PC-9 (cell line): ENCODE data around the gene WDR37. TPM values are rescaled to one million over a fixed set of nuclear protein-coding genes. Genes with fewer than 3 reads are reported as not detected.

Experiments
- BruUV-seq: library from RNA; stranded (reverse); fragments of 400-500 nt; replicated peaks from 2 replicates; lab custom pipeline; 2021; lab: Mats Ljungman, UMichigan
- CTCF ChIA-PET: fragments of 300-600 bp; sonication (Branson Sonifier 250); formaldehyde crosslinking; loops from one replicate; lab custom pipeline; 2022; ENCODE audit warnings: antibody characterized with exemption; lab: Charles Lee
- POLR2A ChIA-PET: fragments of 300-600 bp; sonication (Branson Sonifier 250); formaldehyde crosslinking; loops from one replicate; lab custom pipeline; 2022; ENCODE audit warnings: antibody characterized with exemption; ENCODE audit not compliant: unreplicated experiment; lab: Charles Lee
- DNase-seq, 2 experiments: peaks; one replicate each; pipeline versions ENCODE4 v3.0.0 to v3.0.0-alpha.2; 2015 to 2022; ENCODE audit warnings: mixed read lengths in 1 of 2
- H2AFZ ChIP-seq: fragments of 200-600 bp; sonication (generic); 2 replicates; pipeline ENCODE4 v1.8.1; 2017; ENCODE audit warnings: antibody characterized with exemption
- H3F3A ChIP-seq: fragments of 200-600 bp; sonication (generic); 2 replicates; pipeline ENCODE4 v1.8.1; 2017; ENCODE audit warnings: antibody characterized with exemption, mild to moderate bottlenecking, low read depth; ENCODE audit not compliant: insufficient read depth
- H3K27ac ChIP-seq: fragments of 200-600 bp; sonication (generic); 2 replicates; pipeline ENCODE4 v1.6.1; 2016; ENCODE audit warnings: mixed run types
- H3K27me3 ChIP-seq: fragments of 200-600 bp; sonication (generic); 2 replicates; pipeline ENCODE4 v1.6.1; 2016; ENCODE audit warnings: low read depth, mixed run types; ENCODE audit not compliant: insufficient read depth
- H3K36me3 ChIP-seq: fragments of 200-600 bp; sonication (generic); 2 replicates; pipeline ENCODE4 v1.6.1; 2016; ENCODE audit warnings: low read depth, mixed run types
- H3K4me1 ChIP-seq: fragments of 200-600 bp; sonication (generic); replicated peaks from 2 replicates; pipeline ENCODE4 v1.6.1; 2016; ENCODE audit warnings: mixed run types; ENCODE audit not compliant: insufficient read depth
- H3K4me2 ChIP-seq: fragments of 200-600 bp; sonication (generic); 2 replicates; pipeline ENCODE4 v1.6.1; 2017; ENCODE audit warnings: mixed run types
- H3K4me3 ChIP-seq: fragments of 200-600 bp; sonication (generic); 2 replicates; pipeline ENCODE4 v1.6.1; 2016; ENCODE audit warnings: mixed run types
- H3K79me2 ChIP-seq: fragments of 200-600 bp; sonication (generic); 2 replicates; pipeline ENCODE4 v1.6.1; 2017; ENCODE audit warnings: low read depth, mixed run types
- H3K9me2 ChIP-seq: fragments of 200-600 bp; sonication (generic); 2 replicates; pipeline ENCODE4 v1.8.1; 2017; ENCODE audit warnings: mild to moderate bottlenecking; ENCODE audit not compliant: insufficient read depth
- H3K9me3 ChIP-seq: fragments of 200-600 bp; sonication (generic); 2 replicates; pipeline ENCODE4 v1.8.1; 2016; ENCODE audit warnings: low read depth; ENCODE audit not compliant: insufficient read depth
- H4K20me1 ChIP-seq: fragments of 200-600 bp; sonication (generic); 2 replicates; pipeline ENCODE4 v1.8.1; 2017; ENCODE audit not compliant: insufficient read depth
- EZH2 ChIP-seq: fragments of 200-600 bp; sonication (generic); IDR thresholded peaks from 2 replicates; pipeline ENCODE4 v1.8.0; 2017; ENCODE audit warnings: antibody characterized with exemption, low read depth
- intact Hi-C: fragments of 100-400 bp; cut with micrococcal nuclease; formaldehyde crosslinking; loops from one replicate; pipeline ENCODE4 v1.10.0; 2022; ENCODE audit not compliant: unreplicated experiment
- total RNA-seq: library from RNA; stranded (reverse); gene quantifications from 2 replicates; pipeline ENCODE4 v1.2.3, GENCODE V29; 2021
- TF ChIP-seq, protein P1 (sequence below): fragments of 200-600 bp; sonication (generic); conservative IDR thresholded peaks from 2 replicates; pipeline ENCODE4 v1.6.1; 2017; ENCODE audit warnings: mixed run types, antibody characterized with exemption, mild to moderate bottlenecking, moderate library complexity

The WDR37 gene
- total RNA-seq, 1 experiment from 2014 or later, result 12.3 TPM

- Histone ChIP-seq H4K20me1 (no peaks in the 10 kb centered on the region), H3K4me3 (no peak overlapping the region), H3K27me3 (no peaks in the 10 kb centered on the region), H3K4me2 (no peak overlapping the region), H3K9me3 (no peaks in the 10 kb centered on the region), H3K4me1 (no peaks in the 10 kb centered on the region), H3K36me3 (no peaks in the 10 kb centered on the region), H3K27ac (no peak overlapping the region), H3K79me2 (no peaks in the 10 kb centered on the region), H2AFZ (no peak overlapping the region), H3K9me2 (no peaks in the 10 kb centered on the region), H3F3A (no peaks in the 10 kb centered on the region)
- POLR2A ChIA-PET, result no interaction called here
- TF ChIP-seq EZH2, result no peak
- TF ChIP-seq, protein P1, sequence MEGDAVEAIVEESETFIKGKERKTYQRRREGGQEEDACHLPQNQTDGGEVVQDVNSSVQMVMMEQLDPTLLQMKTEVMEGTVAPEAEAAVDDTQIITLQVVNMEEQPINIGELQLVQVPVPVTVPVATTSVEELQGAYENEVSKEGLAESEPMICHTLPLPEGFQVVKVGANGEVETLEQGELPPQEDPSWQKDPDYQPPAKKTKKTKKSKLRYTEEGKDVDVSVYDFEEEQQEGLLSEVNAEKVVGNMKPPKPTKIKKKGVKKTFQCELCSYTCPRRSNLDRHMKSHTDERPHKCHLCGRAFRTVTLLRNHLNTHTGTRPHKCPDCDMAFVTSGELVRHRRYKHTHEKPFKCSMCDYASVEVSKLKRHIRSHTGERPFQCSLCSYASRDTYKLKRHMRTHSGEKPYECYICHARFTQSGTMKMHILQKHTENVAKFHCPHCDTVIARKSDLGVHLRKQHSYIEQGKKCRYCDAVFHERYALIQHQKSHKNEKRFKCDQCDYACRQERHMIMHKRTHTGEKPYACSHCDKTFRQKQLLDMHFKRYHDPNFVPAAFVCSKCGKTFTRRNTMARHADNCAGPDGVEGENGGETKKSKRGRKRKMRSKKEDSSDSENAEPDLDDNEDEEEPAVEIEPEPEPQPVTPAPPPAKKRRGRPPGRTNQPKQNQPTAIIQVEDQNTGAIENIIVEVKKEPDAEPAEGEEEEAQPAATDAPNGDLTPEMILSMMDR, result no peak
- no peak for DNase-seq
- no TSS peak for BruUV-seq
- intact Hi-C loops, result no loop called here
- CTCF ChIA-PET, result no interaction called here
These were observed 67.8 kb downstream of the WDR37 start for GRCh38 chr10:1123972-1124371.

GRCh38 chr10:1124796-1125195 is 68.6 kb downstream of the WDR37 start:
- CTCF ChIA-PET, result no interaction called here
- no peaks in the 10 kb centered on the region for H3K4me1 ChIP-seq
- intact Hi-C loops, result no loop called here
- H4K20me1 ChIP-seq, result no peaks in the 10 kb centered on the region
- H3K4me3 ChIP-seq, result no peak overlapping the region
- POLR2A ChIA-PET, result no interaction called here
- no peaks in the 10 kb centered on the region for H3K9me3 ChIP-seq
- H3K79me2 ChIP-seq, result no peaks in the 10 kb centered on the region
- H3K27ac ChIP-seq, result no peak overlapping the region
- DNase-seq, result no peak
- no TSS peak for BruUV-seq
- no peak overlapping the region for H2AFZ ChIP-seq
- no peak for TF ChIP-seq EZH2
- TF ChIP-seq, protein P1, result no peak
- no peaks in the 10 kb centered on the region for H3K36me3 ChIP-seq
- H3F3A ChIP-seq, result no peaks in the 10 kb centered on the region
- H3K4me2 ChIP-seq, result no peak overlapping the region
- no peaks in the 10 kb centered on the region for H3K27me3 ChIP-seq
- no peaks in the 10 kb centered on the region for H3K9me2 ChIP-seq

GRCh38 chr10:1126461-1126860 is 70.3 kb downstream of the WDR37 start:
- H3K9me3 ChIP-seq, result no peaks in the 10 kb centered on the region
- H3K27me3 ChIP-seq, result no peaks in the 10 kb centered on the region
- CTCF ChIA-PET, result no interaction called here
- H3K36me3 ChIP-seq, result no peaks in the 10 kb centered on the region
- H3K27ac ChIP-seq, result no peak overlapping the region
- no peak for DNase-seq
- no TSS peak for BruUV-seq
- no peaks in the 10 kb centered on the region for H3K4me1 ChIP-seq
- no peak overlapping the region for H2AFZ ChIP-seq
- TF ChIP-seq EZH2, result no peak
- TF ChIP-seq, protein P1, result no peak
- no peak overlapping the region for H3K4me2 ChIP-seq
- no peaks in the 10 kb centered on the region for H4K20me1 ChIP-seq
- H3K79me2 ChIP-seq, result no peaks in the 10 kb centered on the region
- H3K4me3 ChIP-seq, result no peak overlapping the region
- H3F3A ChIP-seq, result no peaks in the 10 kb centered on the region
- no peaks in the 10 kb centered on the region for H3K9me2 ChIP-seq
- intact Hi-C loops, result no loop called here
- POLR2A ChIA-PET, result no interaction called here
